K562 treated with DMSO at 1 percent for 4 hours (cell line): Measurements from ENCODE around the gene SLITRK3. TPM values are rescaled to one million over a fixed set of nuclear protein-coding genes. Genes with fewer than 3 reads are reported as not detected.

Experiments used
- total RNA-seq: library from RNA; unstranded; fragments of 300-600 nt; gene quantifications from 2 replicates; pipeline ENCODE4 v1.2.3, GENCODE V29; 2022; ENCODE audit not compliant: insufficient read depth

SLITRK3 gene, protein sequence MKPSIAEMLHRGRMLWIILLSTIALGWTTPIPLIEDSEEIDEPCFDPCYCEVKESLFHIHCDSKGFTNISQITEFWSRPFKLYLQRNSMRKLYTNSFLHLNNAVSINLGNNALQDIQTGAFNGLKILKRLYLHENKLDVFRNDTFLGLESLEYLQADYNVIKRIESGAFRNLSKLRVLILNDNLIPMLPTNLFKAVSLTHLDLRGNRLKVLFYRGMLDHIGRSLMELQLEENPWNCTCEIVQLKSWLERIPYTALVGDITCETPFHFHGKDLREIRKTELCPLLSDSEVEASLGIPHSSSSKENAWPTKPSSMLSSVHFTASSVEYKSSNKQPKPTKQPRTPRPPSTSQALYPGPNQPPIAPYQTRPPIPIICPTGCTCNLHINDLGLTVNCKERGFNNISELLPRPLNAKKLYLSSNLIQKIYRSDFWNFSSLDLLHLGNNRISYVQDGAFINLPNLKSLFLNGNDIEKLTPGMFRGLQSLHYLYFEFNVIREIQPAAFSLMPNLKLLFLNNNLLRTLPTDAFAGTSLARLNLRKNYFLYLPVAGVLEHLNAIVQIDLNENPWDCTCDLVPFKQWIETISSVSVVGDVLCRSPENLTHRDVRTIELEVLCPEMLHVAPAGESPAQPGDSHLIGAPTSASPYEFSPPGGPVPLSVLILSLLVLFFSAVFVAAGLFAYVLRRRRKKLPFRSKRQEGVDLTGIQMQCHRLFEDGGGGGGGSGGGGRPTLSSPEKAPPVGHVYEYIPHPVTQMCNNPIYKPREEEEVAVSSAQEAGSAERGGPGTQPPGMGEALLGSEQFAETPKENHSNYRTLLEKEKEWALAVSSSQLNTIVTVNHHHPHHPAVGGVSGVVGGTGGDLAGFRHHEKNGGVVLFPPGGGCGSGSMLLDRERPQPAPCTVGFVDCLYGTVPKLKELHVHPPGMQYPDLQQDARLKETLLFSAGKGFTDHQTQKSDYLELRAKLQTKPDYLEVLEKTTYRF
- total RNA-seq = not detected in 2 replicates

DNA sequence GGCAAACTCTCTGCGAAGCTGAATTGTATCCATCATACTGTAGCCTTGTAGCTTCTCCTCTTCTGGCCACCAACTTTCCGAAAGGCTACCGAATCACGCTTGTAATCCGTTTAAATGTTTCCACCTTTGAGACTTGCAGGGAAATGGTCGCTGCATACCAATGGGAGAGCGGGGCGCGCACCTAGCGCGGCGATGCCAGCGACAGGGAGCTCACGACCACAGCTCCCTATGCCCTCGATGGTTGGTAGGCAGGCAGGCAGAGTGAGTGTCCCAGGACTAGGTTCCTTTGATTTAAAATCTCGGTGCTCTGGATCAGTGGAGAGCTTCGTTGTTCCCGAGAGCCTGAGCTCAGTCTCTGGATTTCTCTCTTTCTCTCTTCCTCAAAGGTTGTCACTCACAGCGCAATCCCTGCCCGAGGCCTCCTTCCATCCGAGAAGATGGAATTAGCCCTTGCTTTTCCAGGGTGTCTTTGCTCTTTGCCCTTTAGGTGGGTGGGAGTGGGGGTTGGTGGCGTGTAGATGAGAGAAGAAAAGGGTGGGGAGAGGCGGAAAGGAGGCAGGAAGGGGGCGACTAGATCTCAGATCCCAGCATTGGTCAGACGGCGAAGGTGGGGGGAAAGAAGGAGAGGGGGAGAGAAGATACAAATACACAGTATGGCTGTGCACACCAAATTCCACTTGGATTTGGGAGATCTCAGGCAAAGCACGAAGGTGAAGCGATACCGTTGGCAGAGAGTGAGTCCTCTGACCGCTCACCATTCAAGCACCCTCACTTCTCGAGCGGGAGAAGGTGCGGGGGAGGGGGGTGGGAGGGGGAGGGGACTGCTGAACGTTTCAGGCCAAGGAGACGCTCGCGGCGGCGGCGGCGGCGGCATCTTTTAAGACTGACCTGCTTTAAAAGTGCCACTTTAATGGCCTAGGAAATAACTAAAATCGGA lies at the start of gene SLITRK3:
TSS of gene SLITRK3 (minus strand) at position 745 of the 937 bp plus-strand sequence. CDS start 5,554 bp downstream, outside the sequence.

Other genes with a start within 250 kb of the SLITRK3 start
- not detected in 2 replicates for gene SI, start 117.9 kb downstream of the SLITRK3 start, total RNA-seq